ENCODE data around the gene COL27A1.

DNA sequence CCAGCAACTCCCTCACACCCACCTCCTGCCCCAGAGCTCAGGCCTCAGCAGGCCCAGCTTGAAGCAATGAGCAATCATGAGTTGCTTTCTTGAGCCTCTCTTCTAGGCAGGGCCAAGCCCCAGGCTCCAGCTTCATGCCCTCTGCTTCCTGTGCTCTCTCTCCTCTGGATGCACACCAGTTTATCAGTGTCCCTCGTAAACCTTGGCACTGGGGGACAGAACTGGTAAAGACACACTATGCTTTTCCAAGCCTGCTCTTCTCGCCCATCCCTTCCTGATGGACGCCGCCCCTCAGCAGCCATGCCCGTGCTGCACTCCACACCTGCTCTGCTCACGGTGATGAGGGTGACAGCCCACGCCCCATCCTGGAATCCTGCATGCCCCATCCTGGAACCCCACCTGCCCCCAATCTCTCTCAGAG, 118.1 kb downstream of the COL27A1 start:
- TF ChIP-seq NFRKB (IDR thresholded peaks at IDR 0.05; ENCODE audit: low read depth) (no peak), MTA3 (IDR thresholded peaks at IDR 0.05; ENCODE audit: borderline replicate concordance) (no peak)

Data from K562 (cell line).